Measurements from ENCODE around the gene PGAP3.

GRCh38 chr17:39729280-39729851 lies 41.5 kb upstream of the PGAP3 start:
- TF ChIP-seq CTCF (conservative IDR thresholded peaks at IDR 0.05; ENCODE audit: low read length), result no peak
- TF ChIP-seq EZH2phosphoT487 (IDR thresholded peaks at IDR 0.05; ENCODE audit: borderline replicate concordance), result no peak

All from Loucy (cell line).